ENCODE data around the gene COPA.

COPA gene

GRCh38 chr1:160357286-160358002, 14.4 kb upstream of the COPA start:
- peaks cover 52% of the 10 kb centered on the region for H3K36me3 Mint-ChIP-seq (ENCODE audit: low read depth)
- H3K4me3 Mint-ChIP-seq, result no peak overlapping the region
- no peak for DNase-seq (ENCODE audit: low spot score)
- H3K27ac Mint-ChIP-seq, result no peak overlapping the region
- no peaks in the 10 kb centered on the region for H3K27me3 Mint-ChIP-seq (ENCODE audit: low read depth)
- H3K9me3 Mint-ChIP-seq, result no peaks in the 10 kb centered on the region
- no peaks in the 10 kb centered on the region for H3K4me1 Mint-ChIP-seq (ENCODE audit: low read depth)

- Mint-ChIP-seq H3K36me3 (ENCODE audit: low read depth) (peaks cover 65% of the 10 kb centered on the region), H3K9me3 (no peaks in the 10 kb centered on the region), H3K4me1 (ENCODE audit: low read depth) (peaks cover 5% of the 10 kb centered on the region), H3K27me3 (ENCODE audit: low read depth) (no peaks in the 10 kb centered on the region), H3K27ac (no peak overlapping the region), H3K4me3 (no peak overlapping the region)
- no peak for DNase-seq (ENCODE audit: low spot score)
Observed at GRCh38 chr1:160354388-160354985, 11.4 kb upstream of the COPA start.

GRCh38 chr1:160353223-160353622, 10.2 kb upstream of the COPA start:
- no peaks in the 10 kb centered on the region for H3K27me3 Mint-ChIP-seq (ENCODE audit: low read depth)
- no peak overlapping the region for H3K27ac Mint-ChIP-seq
- no peak overlapping the region for H3K4me3 Mint-ChIP-seq
- H3K4me1 Mint-ChIP-seq (ENCODE audit: low read depth), result peaks cover 7% of the 10 kb centered on the region
- no peak for DNase-seq (ENCODE audit: low spot score)
- H3K36me3 Mint-ChIP-seq (ENCODE audit: low read depth), result peaks cover 59% of the 10 kb centered on the region
- no peaks in the 10 kb centered on the region for H3K9me3 Mint-ChIP-seq

GRCh38 chr1:160352555-160352954, 9.5 kb upstream of the COPA start:
- peaks cover 59% of the 10 kb centered on the region for H3K36me3 Mint-ChIP-seq (ENCODE audit: low read depth)
- no peak for DNase-seq (ENCODE audit: low spot score)
- peaks cover 8% of the 10 kb centered on the region for H3K4me1 Mint-ChIP-seq (ENCODE audit: low read depth)
- H3K27ac Mint-ChIP-seq, result no peak overlapping the region
- no peak overlapping the region for H3K4me3 Mint-ChIP-seq
- no peaks in the 10 kb centered on the region for H3K27me3 Mint-ChIP-seq (ENCODE audit: low read depth)
- no peaks in the 10 kb centered on the region for H3K9me3 Mint-ChIP-seq

- DNase-seq (ENCODE audit: low spot score), result no peak
- no peaks in the 10 kb centered on the region for H3K9me3 Mint-ChIP-seq
- H3K36me3 Mint-ChIP-seq (ENCODE audit: low read depth), result peaks cover 57% of the 10 kb centered on the region
- no peak overlapping the region for H3K27ac Mint-ChIP-seq
- no peaks in the 10 kb centered on the region for H3K27me3 Mint-ChIP-seq (ENCODE audit: low read depth)
- peaks cover 11% of the 10 kb centered on the region for H3K4me1 Mint-ChIP-seq (ENCODE audit: low read depth)
- no peak overlapping the region for H3K4me3 Mint-ChIP-seq
Observed at GRCh38 chr1:160351629-160352028, 8.6 kb upstream of the COPA start.

GRCh38 chr1:160346958-160347357, 3.9 kb upstream of the COPA start:
- Mint-ChIP-seq H3K27ac (no peak overlapping the region), H3K4me1 (ENCODE audit: low read depth) (peaks cover 25% of the 10 kb centered on the region), H3K9me3 (no peaks in the 10 kb centered on the region), H3K4me3 (no peak overlapping the region), H3K27me3 (ENCODE audit: low read depth) (no peaks in the 10 kb centered on the region), H3K36me3 (ENCODE audit: low read depth) (peaks cover 37% of the 10 kb centered on the region)
- no peak for DNase-seq (ENCODE audit: low spot score)

- DNase-seq (ENCODE audit: low spot score), result no peak
- Mint-ChIP-seq H3K27me3 (ENCODE audit: low read depth) (no peaks in the 10 kb centered on the region), H3K27ac (no peak overlapping the region), H3K9me3 (no peaks in the 10 kb centered on the region), H3K4me1 (ENCODE audit: low read depth) (peaks cover 29% of the 10 kb centered on the region), H3K4me3 (no peak overlapping the region), H3K36me3 (ENCODE audit: low read depth) (peaks cover 36% of the 10 kb centered on the region)
Observed at GRCh38 chr1:160346463-160346862, 3.4 kb upstream of the COPA start.

- peak overlapping the region; percentile 98 for H3K4me3 Mint-ChIP-seq
- DNase-seq (ENCODE audit: low spot score), result no peak
- peaks cover 38% of the 10 kb centered on the region for H3K4me1 Mint-ChIP-seq (ENCODE audit: low read depth)
- H3K27me3 Mint-ChIP-seq (ENCODE audit: low read depth), result no peaks in the 10 kb centered on the region
- peak overlapping the region; percentile 99 for H3K27ac Mint-ChIP-seq
- H3K9me3 Mint-ChIP-seq, result no peaks in the 10 kb centered on the region
- peaks cover 27% of the 10 kb centered on the region for H3K36me3 Mint-ChIP-seq (ENCODE audit: low read depth)
Observed at GRCh38 chr1:160344936-160345335, 1.9 kb upstream of the COPA start.

- H3K4me3 Mint-ChIP-seq, result peak overlapping the region; percentile 98
- no peaks in the 10 kb centered on the region for H3K27me3 Mint-ChIP-seq (ENCODE audit: low read depth)
- peak overlapping the region; percentile 99 for H3K27ac Mint-ChIP-seq
- H3K36me3 Mint-ChIP-seq (ENCODE audit: low read depth), result peaks cover 28% of the 10 kb centered on the region
- peaks cover 34% of the 10 kb centered on the region for H3K4me1 Mint-ChIP-seq (ENCODE audit: low read depth)
- no peaks in the 10 kb centered on the region for H3K9me3 Mint-ChIP-seq
- DNase-seq (ENCODE audit: low spot score), result no peak
Observed at GRCh38 chr1:160344241-160344640, 1.2 kb upstream of the COPA start.

GRCh38 chr1:160342526-160342925, 524 bp downstream of the COPA start:
- DNase-seq (ENCODE audit: low spot score), result no peak
- no peaks in the 10 kb centered on the region for H3K9me3 Mint-ChIP-seq
- H3K27me3 Mint-ChIP-seq (ENCODE audit: low read depth), result no peaks in the 10 kb centered on the region
- H3K27ac Mint-ChIP-seq, result peak overlapping the region; percentile 99
- peaks cover 39% of the 10 kb centered on the region for H3K36me3 Mint-ChIP-seq (ENCODE audit: low read depth)
- peaks cover 35% of the 10 kb centered on the region for H3K4me1 Mint-ChIP-seq (ENCODE audit: low read depth)
- H3K4me3 Mint-ChIP-seq, result peak overlapping the region; percentile 98

- peak overlapping the region; percentile 98 for H3K4me3 Mint-ChIP-seq
- no peak overlapping the region for H3K27ac Mint-ChIP-seq
- peaks cover 41% of the 10 kb centered on the region for H3K36me3 Mint-ChIP-seq (ENCODE audit: low read depth)
- H3K27me3 Mint-ChIP-seq (ENCODE audit: low read depth), result no peaks in the 10 kb centered on the region
- DNase-seq (ENCODE audit: low spot score), result no peak
- H3K9me3 Mint-ChIP-seq, result no peaks in the 10 kb centered on the region
- H3K4me1 Mint-ChIP-seq (ENCODE audit: low read depth), result peaks cover 30% of the 10 kb centered on the region
Observed at GRCh38 chr1:160340866-160341265, 2.2 kb downstream of the COPA start.

- Mint-ChIP-seq H3K27me3 (ENCODE audit: low read depth) (no peaks in the 10 kb centered on the region), H3K36me3 (ENCODE audit: low read depth) (peaks cover 41% of the 10 kb centered on the region), H3K9me3 (no peaks in the 10 kb centered on the region), H3K4me1 (ENCODE audit: low read depth) (peaks cover 30% of the 10 kb centered on the region), H3K4me3 (no peak overlapping the region), H3K27ac (no peak overlapping the region)
- DNase-seq (ENCODE audit: low spot score), result no peak
Observed at GRCh38 chr1:160340146-160340545, 2.9 kb downstream of the COPA start.

- H3K27me3 Mint-ChIP-seq (ENCODE audit: low read depth), result no peaks in the 10 kb centered on the region
- H3K4me1 Mint-ChIP-seq (ENCODE audit: low read depth), result peaks cover 21% of the 10 kb centered on the region
- no peak overlapping the region for H3K27ac Mint-ChIP-seq
- H3K36me3 Mint-ChIP-seq (ENCODE audit: low read depth), result peaks cover 45% of the 10 kb centered on the region
- H3K9me3 Mint-ChIP-seq, result no peaks in the 10 kb centered on the region
- H3K4me3 Mint-ChIP-seq, result no peak overlapping the region
- DNase-seq (ENCODE audit: low spot score), result no peak
Observed at GRCh38 chr1:160338580-160338979, 4.5 kb downstream of the COPA start.

- Mint-ChIP-seq H3K4me3 (no peak overlapping the region), H3K9me3 (no peaks in the 10 kb centered on the region), H3K4me1 (ENCODE audit: low read depth) (peaks cover 2% of the 10 kb centered on the region), H3K36me3 (ENCODE audit: low read depth) (peaks cover 42% of the 10 kb centered on the region), H3K27ac (no peak overlapping the region), H3K27me3 (ENCODE audit: low read depth) (no peaks in the 10 kb centered on the region)
- no peak for DNase-seq (ENCODE audit: low spot score)
Observed at GRCh38 chr1:160332516-160332915, 10.5 kb downstream of the COPA start.

- Mint-ChIP-seq H3K27ac (no peak overlapping the region), H3K4me1 (ENCODE audit: low read depth) (peaks cover 2% of the 10 kb centered on the region), H3K27me3 (ENCODE audit: low read depth) (no peaks in the 10 kb centered on the region), H3K9me3 (no peaks in the 10 kb centered on the region), H3K36me3 (ENCODE audit: low read depth) (peaks cover 46% of the 10 kb centered on the region), H3K4me3 (no peak overlapping the region)
- DNase-seq (ENCODE audit: low spot score), result no peak
Observed at GRCh38 chr1:160330119-160330518, 12.9 kb downstream of the COPA start.

Data from T-helper 2 cell treated with Interferon-gamma antibody and Interleukin-4, amounts not matched to agents 5 μg/mL and 100 μg/mL, for 36 hours (primary cell).